Skeletal muscle satellite cell (primary cell): ENCODE results near the gene ADGRL3.

Source experiments
- H3K27me3 ChIP-seq: 2 replicates; pipeline ENCODE4 v1.7.0; 2013; ENCODE audit warnings: low read length; ENCODE audit not compliant: control insufficient read depth, insufficient read depth
- H3K36me3 ChIP-seq: 2 replicates; pipeline ENCODE4 v1.7.0; 2013; ENCODE audit warnings: mild to moderate bottlenecking, control low read depth, low read length; ENCODE audit not compliant: insufficient read depth
- H3K4me1 ChIP-seq: 2 replicates; pipeline ENCODE4 v1.7.0; 2013; ENCODE audit warnings: low read length; ENCODE audit not compliant: control insufficient read depth, insufficient read depth
- H3K4me2 ChIP-seq: 2 replicates; pipeline ENCODE4 v1.7.0; 2013; ENCODE audit warnings: mild to moderate bottlenecking, low read length
- H3K4me3 ChIP-seq: 2 replicates; pipeline ENCODE4 v1.7.0; 2013; ENCODE audit warnings: low read length
- H3K9ac ChIP-seq: 2 replicates; pipeline ENCODE4 v1.7.0; 2013; ENCODE audit warnings: mild to moderate bottlenecking, low read depth, low read length, moderate library complexity
- H3K9me3 ChIP-seq: replicated peaks from 2 replicates; pipeline ENCODE4 v1.7.0; 2013; ENCODE audit warnings: mild to moderate bottlenecking, control low read depth, low read length

ADGRL3 gene

GRCh38 chr4:61665649-61666048, 465.5 kb downstream of the ADGRL3 start:
- Histone ChIP-seq H3K9me3 (no peaks in the 10 kb centered on the region), H3K27me3 (no peaks in the 10 kb centered on the region), H3K4me3 (no peak overlapping the region), H3K4me2 (no peak overlapping the region), H3K4me1 (no peaks in the 10 kb centered on the region), H3K36me3 (no peaks in the 10 kb centered on the region), H3K9ac (no peak overlapping the region)

- H3K4me1 ChIP-seq: no peaks in the 10 kb centered on the region
- H3K9me3 ChIP-seq: no peaks in the 10 kb centered on the region
- H3K36me3 ChIP-seq: no peaks in the 10 kb centered on the region
- no peak overlapping the region for H3K9ac ChIP-seq
- no peak overlapping the region for H3K4me2 ChIP-seq
- H3K27me3 ChIP-seq: no peaks in the 10 kb centered on the region
- no peak overlapping the region for H3K4me3 ChIP-seq
These were observed 466.1 kb downstream of the ADGRL3 start for GRCh38 chr4:61666244-61666643.

GRCh38 chr4:61671599-61671998, 471.5 kb downstream of the ADGRL3 start:
- no peaks in the 10 kb centered on the region for H3K36me3 ChIP-seq
- no peak overlapping the region for H3K4me3 ChIP-seq
- H3K9me3 ChIP-seq: no peaks in the 10 kb centered on the region
- H3K4me2 ChIP-seq: no peak overlapping the region
- no peaks in the 10 kb centered on the region for H3K4me1 ChIP-seq
- H3K27me3 ChIP-seq: no peaks in the 10 kb centered on the region
- no peak overlapping the region for H3K9ac ChIP-seq

- Histone ChIP-seq H3K36me3 (no peaks in the 10 kb centered on the region), H3K27me3 (no peaks in the 10 kb centered on the region), H3K9me3 (no peaks in the 10 kb centered on the region), H3K9ac (no peak overlapping the region), H3K4me1 (no peaks in the 10 kb centered on the region), H3K4me3 (no peak overlapping the region), H3K4me2 (no peak overlapping the region)
These were observed 475.3 kb downstream of the ADGRL3 start for GRCh38 chr4:61675464-61675863.

GRCh38 chr4:61678297-61678696, 478.2 kb downstream of the ADGRL3 start:
- no peak overlapping the region for H3K9ac ChIP-seq
- no peaks in the 10 kb centered on the region for H3K27me3 ChIP-seq
- no peaks in the 10 kb centered on the region for H3K9me3 ChIP-seq
- H3K4me2 ChIP-seq: no peak overlapping the region
- H3K36me3 ChIP-seq: no peaks in the 10 kb centered on the region
- no peaks in the 10 kb centered on the region for H3K4me1 ChIP-seq
- H3K4me3 ChIP-seq: no peak overlapping the region

GRCh38 chr4:61693520-61693919, 493.4 kb downstream of the ADGRL3 start:
- Histone ChIP-seq H3K4me1 (no peaks in the 10 kb centered on the region), H3K4me2 (no peak overlapping the region), H3K27me3 (no peaks in the 10 kb centered on the region), H3K36me3 (no peaks in the 10 kb centered on the region), H3K9ac (no peak overlapping the region), H3K9me3 (no peaks in the 10 kb centered on the region), H3K4me3 (no peak overlapping the region)

GRCh38 chr4:61714387-61714911, 514.3 kb downstream of the ADGRL3 start:
- Histone ChIP-seq H3K9me3 (no peaks in the 10 kb centered on the region), H3K36me3 (no peaks in the 10 kb centered on the region), H3K4me2 (no peak overlapping the region), H3K27me3 (no peaks in the 10 kb centered on the region), H3K4me1 (no peaks in the 10 kb centered on the region), H3K4me3 (no peak overlapping the region), H3K9ac (no peak overlapping the region)

- no peaks in the 10 kb centered on the region for H3K27me3 ChIP-seq
- H3K9ac ChIP-seq: no peak overlapping the region
- H3K4me1 ChIP-seq: no peaks in the 10 kb centered on the region
- H3K4me2 ChIP-seq: no peak overlapping the region
- no peaks in the 10 kb centered on the region for H3K9me3 ChIP-seq
- H3K4me3 ChIP-seq: no peak overlapping the region
- H3K36me3 ChIP-seq: no peaks in the 10 kb centered on the region
These were observed 516.3 kb downstream of the ADGRL3 start for GRCh38 chr4:61716426-61716825.

GRCh38 chr4:61723492-61723891, 523.4 kb downstream of the ADGRL3 start:
- no peaks in the 10 kb centered on the region for H3K4me1 ChIP-seq
- no peak overlapping the region for H3K4me3 ChIP-seq
- H3K36me3 ChIP-seq: no peaks in the 10 kb centered on the region
- H3K9ac ChIP-seq: no peak overlapping the region
- H3K9me3 ChIP-seq: no peaks in the 10 kb centered on the region
- no peak overlapping the region for H3K4me2 ChIP-seq
- H3K27me3 ChIP-seq: no peaks in the 10 kb centered on the region

- Histone ChIP-seq H3K9me3 (no peaks in the 10 kb centered on the region), H3K36me3 (no peaks in the 10 kb centered on the region), H3K4me2 (no peak overlapping the region), H3K27me3 (no peaks in the 10 kb centered on the region), H3K4me1 (no peaks in the 10 kb centered on the region), H3K4me3 (no peak overlapping the region), H3K9ac (no peak overlapping the region)
These were observed 527.2 kb downstream of the ADGRL3 start for GRCh38 chr4:61727286-61727685.

GRCh38 chr4:61734409-61734808, 534.3 kb downstream of the ADGRL3 start:
- Histone ChIP-seq H3K4me1 (no peaks in the 10 kb centered on the region), H3K4me3 (no peak overlapping the region), H3K27me3 (no peaks in the 10 kb centered on the region), H3K4me2 (no peak overlapping the region), H3K9me3 (no peaks in the 10 kb centered on the region), H3K36me3 (no peaks in the 10 kb centered on the region), H3K9ac (no peak overlapping the region)

GRCh38 chr4:61739887-61740286, 539.8 kb downstream of the ADGRL3 start:
- no peak overlapping the region for H3K4me3 ChIP-seq
- no peak overlapping the region for H3K9ac ChIP-seq
- no peaks in the 10 kb centered on the region for H3K36me3 ChIP-seq
- no peak overlapping the region for H3K4me2 ChIP-seq
- H3K4me1 ChIP-seq: no peaks in the 10 kb centered on the region
- no peaks in the 10 kb centered on the region for H3K9me3 ChIP-seq
- H3K27me3 ChIP-seq: no peaks in the 10 kb centered on the region
